Body of pancreas (tissue), 4 donors: ENCODE data around the gene KIAA0319L.

Experiments used
- CTCF ChIP-seq, 7 experiments: fragments of 450-650 bp in 4 of 7; fragments of 200-600 bp in 3 of 7; sonication (generic) in 3 of 7; IDR thresholded peaks; one replicate each; pipeline ENCODE4 v1.5.1; 2016 to 2019; ENCODE audit warnings: antibody characterized with exemption in 7 of 7
- POLR2A ChIP-seq, 3 donors: fragments of 450-650 bp; IDR thresholded peaks; one replicate each; pipeline ENCODE4 v1.6.1; 2016; ENCODE audit warnings: antibody characterized with exemption in 3 of 3, mild to moderate bottlenecking in 2 of 3

GRCh38 chr1:35556484-35557117 is 602 bp downstream of the KIAA0319L start:
- TF ChIP-seq CTCF (IDR thresholded peaks at IDR 0.05) (no peak), POLR2A (IDR thresholded peaks at IDR 0.05) (no peak)
